Stomach (tissue), 9 donors: ENCODE results near the gene MAF. TPM values are rescaled to one million over a fixed set of nuclear protein-coding genes. Genes with fewer than 3 reads are reported as not detected.

ENCODE experiments used
- DNase-seq, 2 donors: peaks; one replicate each; pipeline versions ENCODE4 v3.0.0 to v3.0.0-alpha.2; 2013 to 2019
- H3K27ac ChIP-seq, 5 donors: fragments of 200-600 bp in 4 of 5; sonication (generic) in 4 of 5; one replicate each; pipeline ENCODE4 v1.5.1; 2013 to 2019; ENCODE audit warnings: mild to moderate bottlenecking in 1 of 5, moderate library complexity in 1 of 5
- H3K27me3 ChIP-seq, 3 donors: fragments of 200-600 bp; sonication (generic); one replicate each; pipeline ENCODE4 v1.5.1; 2017 to 2019; ENCODE audit warnings: mixed run types in 1 of 3
- H3K36me3 ChIP-seq, 4 donors: fragments of 200-600 bp; sonication (generic); 1 replicate in 3 of 4; 2 replicates in 1 of 4; pipeline ENCODE4 v1.5.1; 2016 to 2019
- H3K4me1 ChIP-seq, 4 donors: fragments of 200-600 bp; sonication (generic); one replicate each; pipeline ENCODE4 v1.5.1; 2016 to 2019
- H3K4me3 ChIP-seq, 4 donors: fragments of 200-600 bp; sonication (generic) in 3 of 4; one replicate each; pipeline ENCODE4 v1.5.1; 2016 to 2019; ENCODE audit warnings: mild to moderate bottlenecking in 1 of 4
- H3K9me3 ChIP-seq, 4 donors: fragments of 200-600 bp; sonication (generic); one replicate each; pipeline ENCODE4 v1.5.1; 2016 to 2019
- EP300 ChIP-seq: sonication (generic); formaldehyde crosslinking; IDR thresholded peaks from one replicate; pipeline ENCODE4 v1.6.1; 2017; ENCODE audit warnings: antibody characterized with exemption
- POLR2A ChIP-seq, 4 donors: fragments of 450-650 bp; IDR thresholded peaks; one replicate each; pipeline ENCODE4 v1.6.1; 2016; ENCODE audit warnings: antibody characterized with exemption in 4 of 4, control low read depth in 2 of 4, mild to moderate bottlenecking in 1 of 4, moderate library complexity in 1 of 4
- POLR2AphosphoS5 ChIP-seq, 3 donors: sonication (generic); formaldehyde crosslinking; IDR thresholded peaks; one replicate each; pipeline ENCODE4 v1.6.1; 2016; ENCODE audit warnings: antibody characterized with exemption in 3 of 3
- WGBS, 5 donors: extraction: QIAGEN DNeasy Blood & Tissue Kit in 3 of 5; methylation state at CpG; one replicate each; pipeline versions ENCODE4 v1.1.5 to v1.1.7; 2013 to 2018; 5-methylcytosine and 5-hydroxymethylcytosine counted together
- intact Hi-C: fragments of 100-400 bp; cut with DNase I; formaldehyde crosslinking; loops from one replicate; pipeline ENCODE4 v1.15.1; 2023; ENCODE audit warnings: low total_unique reads
- polyA plus RNA-seq, 3 donors: library from polyadenylated mRNA; stranded (reverse); fragments of 200-250 nt; gene quantifications; one replicate each; pipeline ENCODE4 v1.2.3, GENCODE V29; 2013
- total RNA-seq, 5 donors: library from RNA; depleted of rRNA; stranded (reverse); fragments of >200 nt; gene quantifications; one replicate each; pipeline versions ENCODE4 v1.1.0 to v1.2.3, GENCODE V29; 2014 to 2016
- TF ChIP-seq, protein P1 (sequence below), 7 experiments: fragments of 450-650 bp in 4 of 7; fragments of 200-600 bp in 3 of 7; sonication (generic) in 3 of 7; IDR thresholded peaks; one replicate each; pipeline ENCODE4 v1.5.1; 2016 to 2019; ENCODE audit warnings: antibody characterized with exemption in 7 of 7, control low read depth in 2 of 7, mild to moderate bottlenecking in 1 of 7
- donor health status: healthy with polysubstance abuse.
- donor health status: Bipolar disorder and iron deficiency.
- donor health status: healthy.

Gene MAF
- total and polyA plus RNA-seq, 8 donors, result 7.5 to 159 (median 14.2) TPM

GRCh38 chr16:79628988-79629387 is 28.5 kb upstream of the MAF start:
- H3K9me3 ChIP-seq, result no peaks in the 10 kb centered on the region
- H3K36me3 ChIP-seq, result no peaks in the 10 kb centered on the region
- intact Hi-C loops, result no loop called here
- no peak overlapping the region for H3K27ac ChIP-seq
- no peak for DNase-seq
- no peaks in the 10 kb centered on the region for H3K27me3 ChIP-seq
- H3K4me1 ChIP-seq, result no peaks in the 10 kb centered on the region
- no peak overlapping the region for H3K4me3 ChIP-seq
- no peak for TF ChIP-seq EP300
- no peak for TF ChIP-seq POLR2AphosphoS5 (IDR thresholded peaks at IDR 0.05)
- no peak for TF ChIP-seq POLR2A (IDR thresholded peaks at IDR 0.05)
- TF ChIP-seq, protein P1, sequence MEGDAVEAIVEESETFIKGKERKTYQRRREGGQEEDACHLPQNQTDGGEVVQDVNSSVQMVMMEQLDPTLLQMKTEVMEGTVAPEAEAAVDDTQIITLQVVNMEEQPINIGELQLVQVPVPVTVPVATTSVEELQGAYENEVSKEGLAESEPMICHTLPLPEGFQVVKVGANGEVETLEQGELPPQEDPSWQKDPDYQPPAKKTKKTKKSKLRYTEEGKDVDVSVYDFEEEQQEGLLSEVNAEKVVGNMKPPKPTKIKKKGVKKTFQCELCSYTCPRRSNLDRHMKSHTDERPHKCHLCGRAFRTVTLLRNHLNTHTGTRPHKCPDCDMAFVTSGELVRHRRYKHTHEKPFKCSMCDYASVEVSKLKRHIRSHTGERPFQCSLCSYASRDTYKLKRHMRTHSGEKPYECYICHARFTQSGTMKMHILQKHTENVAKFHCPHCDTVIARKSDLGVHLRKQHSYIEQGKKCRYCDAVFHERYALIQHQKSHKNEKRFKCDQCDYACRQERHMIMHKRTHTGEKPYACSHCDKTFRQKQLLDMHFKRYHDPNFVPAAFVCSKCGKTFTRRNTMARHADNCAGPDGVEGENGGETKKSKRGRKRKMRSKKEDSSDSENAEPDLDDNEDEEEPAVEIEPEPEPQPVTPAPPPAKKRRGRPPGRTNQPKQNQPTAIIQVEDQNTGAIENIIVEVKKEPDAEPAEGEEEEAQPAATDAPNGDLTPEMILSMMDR (IDR thresholded peaks at IDR 0.05), result no peak
- 90 to 96% (median 92%) methylated on average over 6 of the region's 6 CpGs for WGBS, 5 donors

DNA sequence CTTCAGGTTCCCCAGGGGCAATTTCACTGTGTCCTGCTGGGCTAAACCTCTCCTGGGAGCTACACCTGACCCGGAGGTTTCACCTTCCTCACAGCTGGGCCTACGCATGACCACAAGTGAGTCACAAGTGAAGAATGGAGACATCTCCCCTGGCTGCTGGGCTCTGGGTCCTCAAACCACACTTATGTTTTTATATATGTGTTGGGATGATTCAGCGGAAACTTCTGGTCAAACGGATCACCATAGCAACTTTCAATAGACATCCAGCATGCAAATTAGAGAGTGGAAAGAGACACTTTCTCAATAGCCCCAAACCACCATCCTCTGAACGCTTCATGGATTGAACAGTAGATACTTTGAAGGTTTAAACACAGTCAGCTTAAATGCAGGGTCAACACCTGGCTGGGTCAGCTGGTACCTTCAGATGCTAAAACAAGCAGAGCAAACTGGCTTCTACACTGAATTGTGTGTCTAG is 28.0 kb upstream of the MAF start:
- 79 to 85% (median 82%) methylated on average over 3 to 5 of the region's 5 CpGs for WGBS, 5 donors
- intact Hi-C loops, result no loop called here
- no peaks in the 10 kb centered on the region for H3K27me3 ChIP-seq
- H3K4me1 ChIP-seq, result no peaks in the 10 kb centered on the region
- no peaks in the 10 kb centered on the region for H3K36me3 ChIP-seq
- no peak for DNase-seq
- no peak overlapping the region for H3K4me3 ChIP-seq
- no peak overlapping the region for H3K27ac ChIP-seq
- TF ChIP-seq POLR2AphosphoS5 (IDR thresholded peaks at IDR 0.05) (no peak), EP300 (no peak), POLR2A (IDR thresholded peaks at IDR 0.05) (no peak)
- TF ChIP-seq, protein P1 (IDR thresholded peaks at IDR 0.05), result no peak
- H3K9me3 ChIP-seq, result no peaks in the 10 kb centered on the region

- no peaks in the 10 kb centered on the region for H3K9me3 ChIP-seq
- no peak for DNase-seq
- TF ChIP-seq POLR2AphosphoS5 (IDR thresholded peaks at IDR 0.05), result no peak
- TF ChIP-seq, protein P1 (IDR thresholded peaks at IDR 0.05), result no peak
- no peak for TF ChIP-seq EP300
- no peak for TF ChIP-seq POLR2A (IDR thresholded peaks at IDR 0.05)
- H3K4me1 ChIP-seq, result no peaks in the 10 kb centered on the region
- no peak overlapping the region for H3K27ac ChIP-seq
- H3K27me3 ChIP-seq, result no peaks in the 10 kb centered on the region
- H3K36me3 ChIP-seq, result no peaks in the 10 kb centered on the region
- H3K4me3 ChIP-seq, result no peak overlapping the region
- 87 to 94% (median 90%) methylated on average over 2 of the region's 2 CpGs for WGBS, 5 donors
- intact Hi-C loops, result no loop called here
Measured at GRCh38 chr16:79627092-79627491, 26.6 kb upstream of the MAF start.

DNA sequence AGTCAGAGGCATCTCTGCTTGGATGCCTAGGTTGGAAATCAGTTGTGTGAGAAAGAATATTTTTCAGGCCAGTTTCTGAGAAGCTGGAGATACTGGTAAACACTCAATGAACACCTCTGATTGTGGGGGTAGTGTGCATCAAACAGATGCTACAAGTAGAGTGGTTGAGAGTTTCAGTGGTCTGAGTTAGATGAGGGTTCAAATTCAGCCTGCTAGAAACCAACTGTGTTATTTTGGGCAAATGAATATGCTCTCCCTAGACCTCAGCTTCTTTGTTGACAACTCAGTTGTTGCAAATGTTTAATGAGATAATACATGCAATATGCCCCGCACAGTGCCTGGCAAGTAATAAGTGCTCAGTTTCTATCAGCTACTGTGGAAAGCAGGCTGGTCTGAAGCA is 25.2 kb upstream of the MAF start:
- WGBS, 5 donors, result 79 to 94% (median 90%) methylated on average over 1 of the region's 1 CpG
- Histone ChIP-seq H3K9me3 (no peaks in the 10 kb centered on the region), H3K27ac (no peak overlapping the region), H3K4me3 (no peak overlapping the region), H3K4me1 (no peaks in the 10 kb centered on the region), H3K27me3 (no peaks in the 10 kb centered on the region), H3K36me3 (no peaks in the 10 kb centered on the region)
- TF ChIP-seq POLR2A (IDR thresholded peaks at IDR 0.05), result no peak
- no peak for TF ChIP-seq POLR2AphosphoS5 (IDR thresholded peaks at IDR 0.05)
- TF ChIP-seq EP300, result no peak
- TF ChIP-seq, protein P1 (IDR thresholded peaks at IDR 0.05), result no peak
- no peak for DNase-seq
- intact Hi-C loops, result no loop called here
